ENCODE results near the gene TIMM44. TPM values are rescaled to one million over a fixed set of nuclear protein-coding genes. Genes with fewer than 3 reads are reported as not detected.
A peak's percentile ranks its signal among the peaks of the same experiment; 100 is the strongest.

The TIMM44 gene
- total and polyA plus RNA-seq, 10 of the 15 experiments (the other 5 are each of a cell fraction or from before 2014, with no cell fraction given), result 6.6 to 90.7 (median 57.6) TPM

DNA sequence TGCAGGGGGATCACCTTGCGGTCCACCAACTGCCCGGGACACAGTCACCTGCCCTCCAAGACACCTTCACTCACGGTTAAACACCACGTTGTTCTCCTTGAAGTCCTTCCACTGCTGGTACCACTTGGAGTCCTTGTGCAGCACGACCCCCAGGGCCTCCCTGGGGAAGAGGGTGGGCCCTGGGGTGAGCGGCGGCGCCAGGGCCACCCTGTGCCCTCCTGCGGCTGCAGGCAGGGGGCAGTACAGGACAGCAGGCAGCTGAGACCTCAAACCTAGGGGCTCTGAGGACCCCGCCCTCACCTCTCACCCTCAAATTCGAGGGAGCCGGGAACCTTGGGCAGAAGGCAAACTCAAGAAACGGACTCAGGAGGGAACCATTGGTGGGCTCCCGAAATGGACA, 10.1 kb downstream of the TIMM44 start:
- in situ Hi-C loops (cut with MboI) (no loop called here), intact Hi-C loops (cut with micrococcal nuclease; ENCODE audit: unreplicated experiment) (no loop called here)
- RAD21 ChIA-PET (ENCODE audit: unreplicated experiment), result no interaction called here
- peaks cover 13 to 43% of the 10 kb centered on the region in 2 experiments; a peak in 3 of 4 replicates for H3K36me3 ChIP-seq (ENCODE audit: control insufficient read depth in 2 of 2, insufficient read depth in 2 of 2, low read length in 1 of 2)
- POLR2A ChIA-PET, result no interaction called here
- no peak overlapping the region for H2AFZ ChIP-seq (ENCODE audit: control insufficient read depth, low read depth, low read length)
- H3K27me3 ChIP-seq (replicated peaks in 1 of 2; ENCODE audit: control insufficient read depth in 2 of 2, insufficient read depth in 2 of 2, low read length in 1 of 2), result no peaks in the 10 kb centered on the region
- no peaks in the 10 kb centered on the region; the same call in 1 of the 2 replicates for H4K20me1 ChIP-seq (ENCODE audit: control insufficient read depth, insufficient read depth)
- H3K4me2 ChIP-seq (ENCODE audit: control insufficient read depth, insufficient read depth), result no peak overlapping the region
- no peak overlapping the region for H3K27ac ChIP-seq (ENCODE audit: control insufficient read depth, insufficient read depth)
- no peak overlapping the region for H3K4me3 ChIP-seq
- BruUV-seq (replicated peaks), result no TSS peak
- no peak overlapping the region for H3K9ac ChIP-seq (ENCODE audit: control insufficient read depth, insufficient read depth, low read length)
- FAIRE-seq, result no peak
- H3K79me2 ChIP-seq (ENCODE audit: control insufficient read depth, insufficient read depth, low read length), result no peaks in the 10 kb centered on the region
- no peaks in the 10 kb centered on the region for H3K9me3 ChIP-seq (replicated peaks; ENCODE audit: control insufficient read depth, insufficient read depth, low read length)
- WGBS (ENCODE audit: insufficient coverage, insufficient replicate concordance, low lambda C conversion rate, missing lambda C conversion rate), result 85% methylated on average over 14 of the region's 14 CpGs
- no peak for ATAC-seq
- SMC1A ChIA-PET (ENCODE audit: uncharacterized antibody, unreplicated experiment), result no interaction called here
- no peak for DNase-seq (ENCODE audit: low read depth, low spot score)
- no peaks in the 10 kb centered on the region; the same call in 1 of the 2 replicates for H3K4me1 ChIP-seq (ENCODE audit: control insufficient read depth, insufficient read depth, low read length)
- CTCF ChIA-PET, result no interaction called here
- TF ChIP-seq MXI1 (IDR thresholded peaks at IDR 0.05; ENCODE audit: low read depth, low read length), result no peak
- TF ChIP-seq, protein P1, sequence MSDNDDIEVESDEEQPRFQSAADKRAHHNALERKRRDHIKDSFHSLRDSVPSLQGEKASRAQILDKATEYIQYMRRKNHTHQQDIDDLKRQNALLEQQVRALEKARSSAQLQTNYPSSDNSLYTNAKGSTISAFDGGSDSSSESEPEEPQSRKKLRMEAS (IDR thresholded peaks at IDR 0.05; ENCODE audit: low read depth, low read length), result no peak
- TF ChIP-seq EZH2 (IDR thresholded peaks at IDR 0.05; ENCODE audit: borderline replicate concordance, control insufficient read depth, low read depth, low read length), result no peak
- TF ChIP-seq DPF2 (IDR thresholded peaks at IDR 0.05), result no peak
- TF ChIP-seq RUNX3 (IDR thresholded peaks at IDR 0.05; ENCODE audit: low read length), result no peak
- TF ChIP-seq PML (IDR thresholded peaks at IDR 0.05; ENCODE audit: low read length), result no peak
- TF ChIP-seq SP1 (IDR thresholded peaks at IDR 0.05; ENCODE audit: low read depth, low read length), result no peak
- TF ChIP-seq, protein P2, sequence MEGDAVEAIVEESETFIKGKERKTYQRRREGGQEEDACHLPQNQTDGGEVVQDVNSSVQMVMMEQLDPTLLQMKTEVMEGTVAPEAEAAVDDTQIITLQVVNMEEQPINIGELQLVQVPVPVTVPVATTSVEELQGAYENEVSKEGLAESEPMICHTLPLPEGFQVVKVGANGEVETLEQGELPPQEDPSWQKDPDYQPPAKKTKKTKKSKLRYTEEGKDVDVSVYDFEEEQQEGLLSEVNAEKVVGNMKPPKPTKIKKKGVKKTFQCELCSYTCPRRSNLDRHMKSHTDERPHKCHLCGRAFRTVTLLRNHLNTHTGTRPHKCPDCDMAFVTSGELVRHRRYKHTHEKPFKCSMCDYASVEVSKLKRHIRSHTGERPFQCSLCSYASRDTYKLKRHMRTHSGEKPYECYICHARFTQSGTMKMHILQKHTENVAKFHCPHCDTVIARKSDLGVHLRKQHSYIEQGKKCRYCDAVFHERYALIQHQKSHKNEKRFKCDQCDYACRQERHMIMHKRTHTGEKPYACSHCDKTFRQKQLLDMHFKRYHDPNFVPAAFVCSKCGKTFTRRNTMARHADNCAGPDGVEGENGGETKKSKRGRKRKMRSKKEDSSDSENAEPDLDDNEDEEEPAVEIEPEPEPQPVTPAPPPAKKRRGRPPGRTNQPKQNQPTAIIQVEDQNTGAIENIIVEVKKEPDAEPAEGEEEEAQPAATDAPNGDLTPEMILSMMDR (IDR thresholded peaks at IDR 0.05 in 2 of 3, conservative IDR thresholded peaks at IDR 0.05 in 1 of 3; ENCODE audit: control insufficient read depth in 2 of 3, extremely low read depth in 1 of 3, insufficient read depth in 1 of 3, low read depth in 3 of 3, low read length in 3 of 3), result peak in 2 of 3 experiments; percentile 30 to 39; a peak in 2 of 6 replicates
- no peak for TF ChIP-seq BRCA1 (IDR thresholded peaks at IDR 0.05; ENCODE audit: low read depth, low read length)
- no peak for TF ChIP-seq KLF5 (IDR thresholded peaks at IDR 0.05; ENCODE audit: partially characterized antibody)
- no peak for TF ChIP-seq NBN (IDR thresholded peaks at IDR 0.05)
- peak; percentile 44; the same call in 1 of the 2 replicates for TF ChIP-seq POLR2A (IDR thresholded peaks at IDR 0.05; ENCODE audit: low read depth, low read length)
- TF ChIP-seq, protein P3, sequence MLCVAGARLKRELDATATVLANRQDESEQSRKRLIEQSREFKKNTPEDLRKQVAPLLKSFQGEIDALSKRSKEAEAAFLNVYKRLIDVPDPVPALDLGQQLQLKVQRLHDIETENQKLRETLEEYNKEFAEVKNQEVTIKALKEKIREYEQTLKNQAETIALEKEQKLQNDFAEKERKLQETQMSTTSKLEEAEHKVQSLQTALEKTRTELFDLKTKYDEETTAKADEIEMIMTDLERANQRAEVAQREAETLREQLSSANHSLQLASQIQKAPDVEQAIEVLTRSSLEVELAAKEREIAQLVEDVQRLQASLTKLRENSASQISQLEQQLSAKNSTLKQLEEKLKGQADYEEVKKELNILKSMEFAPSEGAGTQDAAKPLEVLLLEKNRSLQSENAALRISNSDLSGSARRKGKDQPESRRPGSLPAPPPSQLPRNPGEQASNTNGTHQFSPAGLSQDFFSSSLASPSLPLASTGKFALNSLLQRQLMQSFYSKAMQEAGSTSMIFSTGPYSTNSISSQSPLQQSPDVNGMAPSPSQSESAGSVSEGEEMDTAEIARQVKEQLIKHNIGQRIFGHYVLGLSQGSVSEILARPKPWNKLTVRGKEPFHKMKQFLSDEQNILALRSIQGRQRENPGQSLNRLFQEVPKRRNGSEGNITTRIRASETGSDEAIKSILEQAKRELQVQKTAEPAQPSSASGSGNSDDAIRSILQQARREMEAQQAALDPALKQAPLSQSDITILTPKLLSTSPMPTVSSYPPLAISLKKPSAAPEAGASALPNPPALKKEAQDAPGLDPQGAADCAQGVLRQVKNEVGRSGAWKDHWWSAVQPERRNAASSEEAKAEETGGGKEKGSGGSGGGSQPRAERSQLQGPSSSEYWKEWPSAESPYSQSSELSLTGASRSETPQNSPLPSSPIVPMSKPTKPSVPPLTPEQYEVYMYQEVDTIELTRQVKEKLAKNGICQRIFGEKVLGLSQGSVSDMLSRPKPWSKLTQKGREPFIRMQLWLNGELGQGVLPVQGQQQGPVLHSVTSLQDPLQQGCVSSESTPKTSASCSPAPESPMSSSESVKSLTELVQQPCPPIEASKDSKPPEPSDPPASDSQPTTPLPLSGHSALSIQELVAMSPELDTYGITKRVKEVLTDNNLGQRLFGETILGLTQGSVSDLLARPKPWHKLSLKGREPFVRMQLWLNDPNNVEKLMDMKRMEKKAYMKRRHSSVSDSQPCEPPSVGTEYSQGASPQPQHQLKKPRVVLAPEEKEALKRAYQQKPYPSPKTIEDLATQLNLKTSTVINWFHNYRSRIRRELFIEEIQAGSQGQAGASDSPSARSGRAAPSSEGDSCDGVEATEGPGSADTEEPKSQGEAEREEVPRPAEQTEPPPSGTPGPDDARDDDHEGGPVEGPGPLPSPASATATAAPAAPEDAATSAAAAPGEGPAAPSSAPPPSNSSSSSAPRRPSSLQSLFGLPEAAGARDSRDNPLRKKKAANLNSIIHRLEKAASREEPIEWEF (IDR thresholded peaks at IDR 0.05; ENCODE audit: insufficient replicate concordance, low read depth, low read length), result no peak
- TF ChIP-seq FOS (IDR thresholded peaks at IDR 0.05; ENCODE audit: borderline replicate concordance, extremely low read depth, insufficient read length), result no peak
- TF ChIP-seq YBX1 (IDR thresholded peaks at IDR 0.05), result no peak
- no peak for TF ChIP-seq BACH1 (IDR thresholded peaks at IDR 0.05; ENCODE audit: borderline replicate concordance)
- TF ChIP-seq, protein P4, sequence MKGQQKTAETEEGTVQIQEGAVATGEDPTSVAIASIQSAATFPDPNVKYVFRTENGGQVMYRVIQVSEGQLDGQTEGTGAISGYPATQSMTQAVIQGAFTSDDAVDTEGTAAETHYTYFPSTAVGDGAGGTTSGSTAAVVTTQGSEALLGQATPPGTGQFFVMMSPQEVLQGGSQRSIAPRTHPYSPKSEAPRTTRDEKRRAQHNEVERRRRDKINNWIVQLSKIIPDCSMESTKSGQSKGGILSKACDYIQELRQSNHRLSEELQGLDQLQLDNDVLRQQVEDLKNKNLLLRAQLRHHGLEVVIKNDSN (IDR thresholded peaks at IDR 0.05; ENCODE audit: borderline replicate concordance, extremely low read length, insufficient read depth, low read depth, low read length), result no peak
- TF ChIP-seq POU2F2 (IDR thresholded peaks at IDR 0.05; ENCODE audit: borderline replicate concordance, low read depth, low read length), result no peak
- TF ChIP-seq RAD21 (IDR thresholded peaks at IDR 0.05; ENCODE audit: insufficient read depth, low read depth, low read length), result 0 out of 2 replicates have a peak, but pooled peaks have one; percentile 7

All from GM12878 (cell line).